OCI-LY3 (cell line): Measurements from ENCODE around the gene FLYWCH1.

Experiments
- EZH2phosphoT487 ChIP-seq: fragments of 200-600 bp; shearing (Covaris generic); IDR thresholded peaks from 2 replicates; pipeline ENCODE4 v1.6.1; 2018; ENCODE audit warnings: antibody characterized with exemption, mixed run types, low read depth
- TF ChIP-seq, protein P1 (sequence below): fragments of 200-600, 300-600 bp; sonication (generic); IDR thresholded peaks from 2 replicates; pipeline ENCODE4 v1.5.1; 2014; ENCODE audit warnings: antibody characterized with exemption, low read length, low read depth

GRCh38 chr16:2930236-2930635 lies 18.5 kb downstream of the FLYWCH1 start:
- TF ChIP-seq, protein P1, sequence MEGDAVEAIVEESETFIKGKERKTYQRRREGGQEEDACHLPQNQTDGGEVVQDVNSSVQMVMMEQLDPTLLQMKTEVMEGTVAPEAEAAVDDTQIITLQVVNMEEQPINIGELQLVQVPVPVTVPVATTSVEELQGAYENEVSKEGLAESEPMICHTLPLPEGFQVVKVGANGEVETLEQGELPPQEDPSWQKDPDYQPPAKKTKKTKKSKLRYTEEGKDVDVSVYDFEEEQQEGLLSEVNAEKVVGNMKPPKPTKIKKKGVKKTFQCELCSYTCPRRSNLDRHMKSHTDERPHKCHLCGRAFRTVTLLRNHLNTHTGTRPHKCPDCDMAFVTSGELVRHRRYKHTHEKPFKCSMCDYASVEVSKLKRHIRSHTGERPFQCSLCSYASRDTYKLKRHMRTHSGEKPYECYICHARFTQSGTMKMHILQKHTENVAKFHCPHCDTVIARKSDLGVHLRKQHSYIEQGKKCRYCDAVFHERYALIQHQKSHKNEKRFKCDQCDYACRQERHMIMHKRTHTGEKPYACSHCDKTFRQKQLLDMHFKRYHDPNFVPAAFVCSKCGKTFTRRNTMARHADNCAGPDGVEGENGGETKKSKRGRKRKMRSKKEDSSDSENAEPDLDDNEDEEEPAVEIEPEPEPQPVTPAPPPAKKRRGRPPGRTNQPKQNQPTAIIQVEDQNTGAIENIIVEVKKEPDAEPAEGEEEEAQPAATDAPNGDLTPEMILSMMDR: no peak
- no peak for TF ChIP-seq EZH2phosphoT487
